CD4-positive, alpha-beta T cell treated with Interleukin-17A for 1 hour (primary cell): Measurements from ENCODE around the gene MAML1.
A peak's percentile ranks its signal among the peaks of the same experiment; 100 is the strongest.

Source experiments
- DNase-seq: peaks from one replicate; pipeline ENCODE4 v3.0.0-alpha.2; 2020

The MAML1 gene

DNA sequence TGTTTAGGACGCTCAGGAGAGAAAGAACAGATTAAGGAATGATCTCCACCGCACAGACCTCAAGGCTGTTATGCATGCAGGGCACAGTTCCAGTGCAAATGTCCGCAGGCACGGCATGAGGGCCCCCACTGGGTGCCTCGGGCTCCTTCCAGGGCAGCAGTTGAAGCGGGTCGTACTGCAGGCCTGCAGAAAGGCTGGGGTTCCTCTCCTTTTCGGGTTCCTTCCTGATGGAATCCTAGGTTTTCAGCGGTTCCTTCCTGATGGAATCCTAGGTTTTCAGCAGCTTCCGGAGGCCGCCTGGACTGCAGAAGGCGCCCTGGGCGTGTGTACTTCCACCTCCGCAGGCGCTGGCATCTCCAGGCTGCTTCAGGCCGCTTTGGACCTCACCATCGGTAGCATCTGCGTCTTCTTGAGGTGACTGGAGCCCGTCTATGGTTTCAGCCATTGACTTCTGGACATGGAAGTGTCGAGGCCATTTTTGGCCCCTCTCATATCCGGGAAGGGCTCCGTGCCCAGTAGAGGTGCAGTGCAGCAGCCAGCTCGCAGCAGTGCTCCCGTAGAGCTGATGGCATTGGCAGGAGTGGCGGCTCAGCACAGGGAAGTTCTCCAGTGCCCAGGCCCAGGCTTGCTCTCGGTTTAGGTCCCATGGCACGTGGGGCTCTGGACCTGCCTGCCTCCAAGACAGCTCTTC, 79.7 kb downstream of the MAML1 start:
- DNase-seq = no peak

DNA sequence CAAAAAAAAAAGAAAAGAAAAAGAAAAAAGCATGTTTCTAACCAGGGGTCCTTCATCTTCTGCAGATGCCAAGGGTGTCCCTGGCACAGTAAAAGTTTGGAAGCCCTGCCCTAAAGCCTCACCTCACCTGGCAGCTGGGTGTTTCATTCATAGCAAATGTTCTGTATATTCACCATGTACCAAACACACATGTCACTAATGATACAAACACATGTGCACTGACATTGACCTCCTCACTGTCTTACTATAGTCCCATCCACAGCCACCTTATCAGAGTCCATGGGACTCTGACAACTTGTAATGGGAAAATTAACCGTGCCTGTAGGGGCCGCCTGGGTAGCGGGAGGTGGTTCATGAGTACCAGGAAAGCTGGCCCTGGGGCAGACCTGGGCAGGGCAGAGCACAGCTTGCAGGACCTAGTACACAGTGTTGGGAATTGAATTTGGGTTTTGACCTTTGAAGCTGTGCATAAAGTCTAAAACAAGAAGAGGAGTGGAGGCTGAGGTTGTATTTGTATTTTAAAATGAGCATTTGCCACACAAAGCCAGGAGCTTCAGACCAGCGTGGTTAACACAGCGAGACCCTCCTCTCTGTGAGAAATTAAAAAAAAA, 80.5 kb downstream of the MAML1 start:
- DNase-seq = no peak

DNA sequence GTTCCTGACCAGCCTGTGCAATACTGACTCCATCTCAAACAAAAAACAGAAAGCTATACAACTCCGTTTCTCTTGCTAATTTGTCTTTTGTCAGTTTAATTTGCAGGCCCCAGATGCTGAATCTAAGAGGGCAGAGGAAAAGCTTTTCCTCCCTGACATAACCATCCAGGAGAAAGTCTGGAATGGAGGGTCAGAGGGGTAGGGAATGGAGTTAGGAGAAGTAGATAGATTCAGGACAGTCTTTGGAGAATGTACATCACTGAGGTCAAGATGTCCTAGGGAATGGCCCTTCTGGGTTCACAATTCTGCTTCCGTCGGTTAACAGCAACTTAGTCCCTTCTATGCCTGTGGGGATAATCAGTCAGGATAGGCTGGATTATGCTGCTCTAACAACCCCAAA, 81.5 kb downstream of the MAML1 start:
- DNase-seq = no peak

DNA sequence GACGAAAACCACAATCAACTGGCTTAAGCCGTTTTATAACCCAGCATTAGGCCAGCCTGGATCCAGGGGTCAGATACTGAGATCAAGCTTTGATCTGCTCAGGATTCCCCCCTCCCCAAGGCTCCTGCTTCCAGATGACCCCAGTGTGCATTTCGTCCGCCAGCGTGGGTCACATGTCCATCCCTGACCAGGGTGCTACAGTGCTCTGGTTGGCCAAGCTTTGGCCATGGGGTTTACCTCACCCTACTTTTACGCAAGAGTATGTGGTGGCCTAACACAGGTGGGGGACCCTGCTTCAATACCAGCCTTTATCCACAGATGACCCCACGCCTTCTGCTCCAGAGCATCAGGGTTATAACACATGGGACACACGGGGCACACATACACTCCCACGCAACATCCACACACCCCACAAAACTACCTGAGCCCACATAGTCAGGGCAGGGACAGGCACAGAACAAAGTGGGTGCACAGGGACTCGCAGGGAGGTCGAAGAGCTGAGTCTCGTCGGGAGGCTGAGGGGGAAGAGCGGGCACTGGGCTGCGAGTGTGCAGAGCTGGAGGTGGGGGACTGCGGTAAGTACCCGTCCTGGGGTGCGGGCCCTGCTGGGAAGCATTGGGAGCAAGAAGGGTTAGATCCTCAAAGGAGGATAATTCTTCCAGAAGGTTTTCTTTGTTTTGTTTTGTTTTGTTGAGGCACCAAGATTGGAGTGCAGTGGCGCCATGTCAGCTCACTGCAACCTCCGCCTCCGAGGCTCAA, 83.0 kb downstream of the MAML1 start:
- no peak for DNase-seq

DNA sequence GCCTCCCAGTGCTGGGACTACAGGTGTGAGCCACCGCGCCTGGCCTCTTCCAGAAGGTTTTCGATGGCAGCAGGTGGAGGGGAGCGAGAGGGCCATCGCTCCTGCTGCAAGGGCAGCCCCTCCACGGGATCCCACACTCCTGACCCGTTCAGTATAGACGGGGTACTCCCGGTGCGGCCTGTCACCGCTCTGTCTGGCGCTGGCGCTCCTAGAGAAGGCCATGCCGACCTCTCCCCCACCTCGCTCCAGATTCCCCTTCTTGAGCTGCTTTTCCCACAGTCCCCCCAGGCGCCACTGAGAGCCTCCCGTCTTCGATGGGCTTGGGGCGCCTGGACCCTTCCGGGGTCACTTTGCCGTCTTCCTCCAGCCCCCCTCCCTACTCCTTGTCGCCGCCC, 83.8 kb downstream of the MAML1 start:
- no peak for DNase-seq

DNA sequence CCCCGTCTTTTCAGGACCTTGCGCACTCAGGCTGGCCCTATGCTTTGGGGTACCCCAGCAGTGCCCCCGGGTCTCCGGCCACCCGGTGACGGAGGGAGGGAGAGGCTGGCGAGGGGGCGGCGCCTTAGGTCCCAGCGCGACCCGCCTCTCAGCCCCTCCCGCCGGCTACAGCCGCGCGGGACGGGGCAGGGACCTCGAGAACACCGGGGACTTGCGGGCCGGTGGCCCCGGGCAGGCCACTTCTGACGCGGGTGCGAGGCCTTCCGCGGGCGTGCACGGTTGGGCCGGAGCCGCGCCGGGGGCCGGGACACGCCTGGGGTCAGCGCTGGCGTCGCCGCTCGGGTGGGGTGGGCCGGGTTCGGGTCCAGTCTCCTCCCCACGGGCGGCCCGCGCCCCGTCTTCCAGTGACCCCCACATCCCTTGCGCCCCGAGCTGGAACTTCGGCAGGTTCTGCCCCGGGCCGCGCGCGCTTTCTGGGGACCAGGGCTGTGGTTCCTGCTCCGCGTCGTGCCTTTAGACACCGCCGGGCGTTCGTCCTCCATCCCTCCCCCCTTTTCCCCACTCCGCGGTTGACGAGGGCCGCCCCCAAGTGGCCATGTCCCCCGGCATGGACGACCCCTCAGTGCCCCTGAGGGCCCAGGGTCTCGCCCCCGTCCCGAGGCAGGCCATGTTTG, 84.3 kb downstream of the MAML1 start:
- DNase-seq = peak; percentile 17

DNA sequence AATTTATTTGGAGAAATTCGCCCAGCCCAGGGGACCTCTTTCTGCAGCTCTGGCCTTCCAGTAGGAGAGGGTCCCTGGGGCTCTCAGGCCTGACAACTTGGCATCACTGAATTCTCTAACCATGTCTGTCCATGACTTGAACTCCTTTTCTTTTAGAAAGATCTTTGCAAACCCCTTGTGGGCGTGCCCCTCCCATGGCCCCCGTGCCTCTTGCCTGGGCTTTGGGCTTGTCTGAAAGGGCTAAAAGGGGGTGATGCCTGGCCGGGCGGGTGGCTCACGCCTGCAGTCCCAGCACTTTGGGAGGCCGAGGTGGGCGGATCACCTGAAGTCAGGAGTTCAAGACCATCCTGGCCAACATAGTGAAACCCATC, 84.8 kb downstream of the MAML1 start:
- DNase-seq = no peak

DNA sequence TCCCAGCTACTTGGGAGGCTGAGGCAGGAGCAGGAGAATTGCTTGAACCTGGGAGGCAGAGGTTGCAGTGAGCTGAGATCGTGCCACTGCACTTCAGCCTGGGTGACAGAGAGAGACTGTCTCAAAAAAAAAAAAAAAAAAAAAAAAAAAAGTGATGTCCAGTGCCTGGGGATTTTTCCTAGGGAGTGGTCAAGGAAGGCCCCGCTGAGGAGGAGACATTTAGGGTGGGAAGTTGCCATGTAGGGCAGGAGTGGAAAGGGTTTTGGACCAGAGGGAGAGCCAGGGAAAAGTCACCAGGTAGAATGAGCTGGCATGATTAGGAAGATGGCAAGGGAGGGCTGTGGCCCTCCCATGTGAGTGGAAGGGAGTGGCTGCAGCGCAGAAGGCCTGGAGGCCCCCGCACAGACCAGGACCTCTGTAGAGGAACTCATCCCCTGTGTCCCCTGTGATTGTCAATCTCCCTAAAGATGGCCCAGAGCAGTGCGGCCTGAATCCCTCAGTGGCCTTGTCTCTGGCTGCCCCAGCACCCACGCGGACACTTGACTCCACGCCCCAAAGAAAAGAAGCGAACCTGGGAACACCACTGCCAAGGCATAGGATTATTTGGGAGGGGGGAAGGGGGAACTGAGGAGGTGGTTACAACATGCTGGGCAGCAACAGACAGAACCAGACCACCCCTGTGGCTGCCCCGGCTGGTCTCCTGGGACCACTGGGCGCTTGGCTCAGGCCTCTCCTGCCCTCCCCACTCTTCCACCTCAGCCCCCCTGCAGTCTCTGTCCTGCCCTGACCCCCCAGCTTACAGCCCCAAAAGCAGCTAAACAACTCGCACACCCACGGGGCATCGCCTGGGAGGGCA, 85.5 kb downstream of the MAML1 start:
- DNase-seq = no peak

DNA sequence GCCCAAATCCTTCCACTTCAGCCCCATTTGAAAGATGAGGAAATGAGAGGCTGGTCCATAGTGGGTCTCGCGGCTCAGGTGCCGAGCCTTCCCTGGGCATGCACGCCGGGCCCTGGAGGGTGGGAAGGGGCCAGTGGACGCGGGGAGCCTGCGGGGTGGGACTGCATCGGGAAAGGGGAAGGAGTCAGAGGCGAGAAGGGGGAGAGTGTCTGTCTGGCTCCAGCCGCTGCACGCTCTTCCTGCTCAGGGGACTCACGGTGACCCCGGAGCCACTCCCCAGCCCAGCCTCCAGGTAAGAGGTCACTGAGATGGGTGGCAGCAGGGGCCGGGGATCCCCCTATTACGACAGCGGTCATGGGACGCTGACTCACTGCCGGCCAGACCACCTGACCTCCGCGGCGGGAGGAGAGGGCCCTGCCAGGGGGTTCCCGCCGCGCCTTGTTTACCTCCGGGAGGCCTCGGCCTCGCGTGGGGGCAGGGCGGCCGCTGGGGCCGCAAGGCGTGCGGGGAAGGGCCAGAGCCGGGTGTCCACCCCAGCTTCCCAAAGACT, 86.2 kb downstream of the MAML1 start:
- peak; percentile 94 for DNase-seq

DNA sequence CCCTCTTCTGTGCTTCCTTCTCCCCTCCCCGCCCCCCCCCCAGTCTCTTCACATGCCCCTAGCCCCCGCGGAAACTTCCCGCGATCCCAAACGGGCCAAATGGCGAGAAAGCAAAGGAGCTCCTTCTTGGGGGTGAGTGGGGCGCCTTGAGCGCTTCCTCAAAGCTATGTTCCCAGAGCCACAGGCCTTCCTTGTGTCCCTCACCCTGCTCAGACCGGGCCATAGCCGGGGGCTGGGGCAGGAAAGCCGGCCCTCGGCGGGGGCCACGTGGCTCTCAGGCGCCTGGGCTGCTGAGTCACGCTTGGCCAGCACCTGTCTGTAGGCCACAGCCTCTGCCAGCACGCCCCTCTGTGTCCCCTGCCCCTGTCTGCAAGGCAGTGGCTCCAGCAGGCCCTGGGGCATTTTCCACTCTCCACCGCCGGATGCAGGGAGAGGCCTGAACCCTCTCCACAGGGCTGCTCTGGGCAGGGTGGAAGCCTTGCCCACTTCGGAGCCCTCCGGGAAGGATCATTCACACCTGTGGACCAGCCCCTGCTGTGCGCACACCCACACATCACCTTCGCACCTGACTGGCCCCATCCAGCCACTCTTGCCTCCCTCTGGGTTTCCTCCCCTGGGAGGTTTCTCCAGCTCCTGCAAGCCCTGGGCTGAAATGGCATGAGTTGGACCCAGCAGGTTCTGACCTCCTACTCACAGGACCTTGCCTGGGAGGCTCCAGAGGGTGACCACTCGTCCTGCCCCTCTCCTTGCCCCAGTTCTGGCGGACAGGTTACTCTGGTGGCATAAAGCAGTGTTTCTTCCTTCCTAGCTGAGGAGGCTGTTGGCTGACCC, 86.9 kb downstream of the MAML1 start:
- DNase-seq = peak; percentile 45

DNA sequence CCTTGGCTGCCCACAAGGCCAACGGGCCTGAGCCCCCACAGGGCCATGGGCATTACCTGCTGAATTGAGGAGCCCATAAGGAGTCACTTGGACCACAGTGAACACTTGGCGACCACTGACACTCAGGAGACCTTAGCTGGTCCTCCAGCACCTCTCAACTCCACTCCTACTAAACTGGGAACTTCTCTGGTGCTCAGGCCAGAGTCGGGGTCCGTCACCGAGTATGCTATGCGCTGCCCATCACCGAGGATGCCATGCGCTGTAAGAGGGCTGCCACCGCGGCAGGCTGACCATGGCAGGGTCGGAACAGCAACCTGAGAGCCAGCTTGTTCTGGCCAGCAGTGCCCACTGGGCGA, 87.5 kb downstream of the MAML1 start:
- DNase-seq = no peak

DNA sequence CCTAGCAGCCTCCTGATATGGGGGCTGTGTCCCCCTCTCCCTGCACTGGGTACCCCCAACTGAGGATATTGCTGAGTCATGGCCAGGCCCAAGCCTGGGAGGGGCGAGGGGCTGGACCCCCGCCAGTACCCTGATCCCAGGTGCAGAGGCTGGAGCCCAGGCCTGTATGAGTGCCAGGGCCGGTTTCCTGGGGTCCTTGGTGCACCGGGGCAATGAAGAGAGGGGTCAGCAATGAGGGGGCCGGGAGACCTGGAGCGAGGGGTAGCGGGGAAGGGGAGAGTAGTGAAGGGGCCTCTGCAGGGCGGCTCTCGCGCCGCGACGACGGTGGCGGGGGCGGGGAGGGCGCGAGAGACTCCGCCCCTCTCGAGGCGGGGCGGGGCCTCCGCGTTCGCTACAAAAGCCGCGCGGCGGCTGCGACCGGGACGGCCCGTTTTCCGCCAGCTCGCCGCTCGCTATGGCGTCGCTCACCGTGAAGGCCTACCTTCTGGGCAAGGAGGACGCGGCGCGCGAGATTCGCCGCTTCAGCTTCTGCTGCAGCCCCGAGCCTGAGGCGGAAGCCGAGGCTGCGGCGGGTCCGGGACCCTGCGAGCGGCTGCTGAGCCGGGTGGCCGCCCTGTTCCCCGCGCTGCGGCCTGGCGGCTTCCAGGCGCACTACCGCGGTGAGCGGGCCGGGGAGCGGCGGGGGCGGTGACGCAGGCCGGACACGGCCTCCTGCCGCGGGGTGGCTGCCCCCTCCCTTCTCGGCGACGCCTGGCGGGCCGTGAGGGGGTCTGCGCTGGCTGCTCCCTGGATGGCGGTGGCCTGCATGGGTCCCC, 88.1 kb downstream of the MAML1 start, which contains the start of gene SQSTM1:
Gene SQSTM1 (plus strand): TSS at position 423 of the 815 bp plus-strand sequence. CDS start 32 bp downstream, at position 455.
- DNase-seq = peak; percentile 87

DNA sequence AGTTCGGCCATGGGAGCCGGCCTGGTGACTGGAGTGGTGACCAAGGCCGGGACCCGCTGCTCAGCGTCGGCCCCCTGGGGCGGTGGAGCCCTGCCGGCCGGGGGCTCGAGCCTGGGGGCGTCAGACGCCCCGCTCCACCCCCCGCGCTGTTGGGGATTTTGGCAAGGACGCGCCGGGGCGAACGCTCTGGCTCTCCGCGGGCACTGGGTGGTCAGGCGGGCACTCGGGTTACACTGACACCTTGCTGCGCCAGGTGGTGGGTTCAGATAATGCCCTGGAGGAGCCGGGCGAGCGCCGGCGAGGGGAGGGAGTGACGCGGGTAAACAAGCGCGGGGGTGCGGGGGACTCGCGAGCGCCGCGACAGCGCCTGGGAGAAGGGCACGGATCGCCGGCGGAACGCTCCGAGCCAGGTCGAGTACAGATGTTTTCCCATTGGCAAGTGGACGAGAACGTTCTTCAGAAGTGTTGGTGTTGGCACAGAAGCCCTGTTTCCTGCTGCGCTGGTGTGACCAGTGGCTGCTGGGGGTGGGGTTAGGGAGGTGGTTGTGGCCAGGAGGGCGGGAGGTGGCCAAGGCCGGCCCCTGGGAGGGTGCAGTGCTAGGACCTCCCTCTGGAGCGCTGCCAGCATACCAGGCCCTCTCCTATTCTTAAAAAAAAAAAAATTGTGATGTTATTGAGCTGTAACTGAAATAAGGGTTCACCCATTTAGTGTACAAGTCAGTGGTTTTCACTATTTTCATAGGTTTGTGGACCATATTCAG, 88.9 kb downstream of the MAML1 start:
- DNase-seq = peak; percentile 93

DNA sequence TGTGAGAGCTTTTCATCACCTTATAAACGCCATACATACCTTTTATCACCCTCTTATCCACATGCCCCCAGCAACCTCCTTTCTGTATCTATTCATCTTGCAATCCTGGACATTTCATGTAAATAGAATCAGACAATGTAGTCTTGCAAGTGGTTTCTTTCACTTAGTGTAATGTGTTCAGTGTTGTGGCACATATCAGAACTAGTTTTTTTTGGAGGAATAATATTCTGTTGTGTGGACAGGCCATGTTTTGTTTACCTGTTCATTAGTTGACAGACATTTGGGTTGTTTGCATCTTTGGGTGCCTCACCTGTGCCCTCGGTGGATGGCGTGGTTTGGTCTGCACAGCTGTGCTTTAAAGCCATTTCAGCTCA, 89.4 kb downstream of the MAML1 start:
- no peak for DNase-seq

DNA sequence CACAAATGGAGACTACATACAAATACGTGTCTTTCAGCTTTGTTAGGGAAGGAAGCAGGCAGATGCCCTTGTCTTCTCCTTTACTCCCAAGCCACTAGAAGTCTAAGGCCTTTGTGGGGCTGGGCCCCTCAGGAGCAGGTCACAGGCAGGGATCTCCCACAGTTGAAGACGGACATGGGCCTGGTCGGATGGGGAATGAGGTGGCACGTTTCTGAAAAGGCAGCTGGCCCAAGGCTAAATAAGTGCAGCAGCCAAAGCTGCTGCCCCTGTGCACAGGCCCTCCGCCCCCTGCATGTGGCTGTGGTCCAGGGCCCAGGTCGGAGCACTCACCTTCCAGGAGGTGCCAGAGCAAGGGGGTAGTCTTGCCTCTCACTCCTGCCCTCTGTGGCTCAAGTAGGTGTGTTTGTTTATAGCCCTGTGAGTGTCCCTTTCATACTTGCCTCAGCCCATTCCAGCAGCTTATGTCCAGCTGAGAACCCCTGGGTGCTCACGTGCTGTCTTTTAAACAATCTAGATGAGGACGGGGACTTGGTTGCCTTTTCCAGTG, 89.9 kb downstream of the MAML1 start:
- no peak for DNase-seq

DNA sequence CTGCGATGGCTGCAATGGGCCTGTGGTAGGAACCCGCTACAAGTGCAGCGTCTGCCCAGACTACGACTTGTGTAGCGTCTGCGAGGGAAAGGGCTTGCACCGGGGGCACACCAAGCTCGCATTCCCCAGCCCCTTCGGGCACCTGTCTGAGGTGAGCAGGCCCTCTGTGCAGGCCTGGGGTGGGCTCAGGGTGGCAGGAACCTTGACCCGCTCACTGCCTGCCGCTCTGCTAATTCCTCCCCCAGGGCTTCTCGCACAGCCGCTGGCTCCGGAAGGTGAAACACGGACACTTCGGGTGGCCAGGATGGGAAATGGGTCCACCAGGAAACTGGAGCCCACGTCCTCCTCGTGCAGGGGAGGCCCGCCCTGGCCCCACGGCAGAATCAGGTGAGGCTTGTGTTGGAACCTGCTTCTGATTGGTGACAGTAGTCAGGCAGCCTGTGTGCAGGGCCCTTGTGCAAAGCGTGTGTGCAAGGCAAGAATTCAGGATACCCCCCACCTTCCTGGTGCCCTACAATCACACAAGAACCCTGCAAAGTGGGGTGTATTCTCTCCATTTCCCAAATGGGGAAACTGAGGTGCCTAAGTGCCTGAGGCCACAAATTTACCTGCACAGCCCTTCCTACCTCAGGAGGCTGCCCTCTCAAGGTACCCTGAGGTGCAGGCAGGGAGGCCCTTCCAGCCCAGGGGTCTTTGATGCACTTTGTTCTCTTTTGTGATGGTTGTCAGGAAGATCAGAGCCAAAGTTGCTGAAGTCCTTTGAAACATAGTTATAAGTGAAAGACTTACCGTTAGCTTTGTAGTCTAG, 91.5 kb downstream of the MAML1 start:
- DNase-seq = peak; percentile 14

DNA sequence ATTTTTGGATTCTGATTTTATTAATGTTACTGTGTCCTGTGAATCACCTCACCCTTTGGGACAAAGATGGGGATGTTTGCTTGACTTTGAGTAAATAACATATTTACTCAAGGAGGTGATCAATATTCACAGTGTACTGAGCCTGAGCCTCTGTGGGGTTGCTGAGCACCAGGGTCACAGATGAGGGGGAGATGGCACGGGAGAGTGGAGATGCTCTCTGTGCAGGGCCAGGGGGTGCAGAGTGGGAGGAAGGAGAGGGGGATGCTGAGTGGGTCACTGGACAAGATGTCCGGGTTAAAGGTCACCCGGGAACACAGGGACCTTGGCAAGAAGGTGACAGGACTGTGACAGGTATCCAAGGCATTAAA, 92.1 kb downstream of the MAML1 start:
- DNase-seq = no peak

DNA sequence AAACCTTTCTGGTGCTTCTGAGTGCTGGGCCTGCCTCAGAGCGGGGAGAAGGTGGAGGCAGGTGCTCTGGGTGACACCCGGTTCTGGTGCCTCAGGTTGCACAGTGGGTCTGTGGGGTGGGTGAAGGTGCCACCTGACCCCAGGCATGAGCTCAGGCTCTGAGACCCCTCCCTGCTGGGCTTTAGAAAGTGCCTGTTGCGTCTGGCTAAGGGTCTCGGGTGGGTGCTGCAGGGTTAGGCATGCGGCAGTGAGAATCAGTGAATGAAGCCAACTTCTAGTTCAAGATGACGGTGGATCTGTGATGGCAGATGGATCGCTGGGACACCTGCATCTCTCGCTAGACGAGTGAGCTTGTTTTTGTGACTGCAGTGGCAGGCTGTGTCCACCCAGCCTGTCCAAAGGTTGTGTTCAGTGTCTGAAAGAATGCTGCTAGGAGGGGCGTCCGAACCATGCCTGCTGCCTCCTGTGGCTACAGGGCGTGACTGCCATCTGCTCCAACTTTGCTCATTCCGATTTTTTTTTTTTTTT, 93.1 kb downstream of the MAML1 start:
- peak; percentile 16 for DNase-seq
